Esophagus squamous epithelium (tissue), 4 donors: Measurements from ENCODE around the gene TEX101.

ENCODE experiments used
- POLR2A ChIP-seq, 4 donors: fragments of 450-650 bp; IDR thresholded peaks; one replicate each; pipeline ENCODE4 v1.6.1; 2017; ENCODE audit warnings: antibody characterized with exemption in 4 of 4, mild to moderate bottlenecking in 4 of 4, moderate library complexity in 3 of 4
- TF ChIP-seq, protein P1 (sequence below), 6 experiments: fragments of 450-650 bp in 4 of 6; fragments of 200-600 bp in 2 of 6; sonication (generic) in 2 of 6; IDR thresholded peaks; one replicate each; pipeline ENCODE4 v1.5.1; 2016 to 2019; ENCODE audit warnings: antibody characterized with exemption in 6 of 6, mild to moderate bottlenecking in 4 of 6, moderate library complexity in 4 of 6

DNA sequence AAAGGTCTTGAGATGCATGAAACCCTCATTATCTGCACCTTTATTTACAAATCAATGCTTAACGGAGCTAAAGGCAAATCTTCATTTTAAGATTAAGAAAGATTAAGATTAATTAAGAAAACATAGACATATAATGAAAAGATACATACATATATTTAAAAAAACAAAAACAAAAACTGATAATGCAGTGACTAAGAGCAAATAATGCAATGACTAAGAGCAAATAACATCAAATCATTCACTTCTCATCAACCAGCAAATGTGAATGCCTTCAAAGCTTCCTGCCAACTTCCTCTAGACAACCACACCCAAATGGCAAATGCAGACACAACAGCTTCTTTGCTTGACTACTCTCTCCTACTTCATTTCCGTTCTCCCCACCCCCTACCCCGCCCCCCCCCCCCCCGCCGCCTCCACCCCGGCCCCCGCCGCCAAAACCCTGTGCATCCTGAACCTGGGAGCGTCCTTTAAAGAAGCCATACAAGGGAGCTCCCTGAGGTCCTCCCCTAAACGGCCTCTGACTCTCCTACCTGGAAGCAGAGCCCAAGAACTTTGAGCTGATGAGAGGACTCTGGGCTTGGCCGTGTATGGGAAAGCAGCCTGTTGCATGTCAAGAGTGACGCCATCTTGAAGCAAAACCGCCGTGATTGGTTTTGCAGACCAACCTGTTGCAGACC is 24.5 kb downstream of the TEX101 start:
- TF ChIP-seq, protein P1, sequence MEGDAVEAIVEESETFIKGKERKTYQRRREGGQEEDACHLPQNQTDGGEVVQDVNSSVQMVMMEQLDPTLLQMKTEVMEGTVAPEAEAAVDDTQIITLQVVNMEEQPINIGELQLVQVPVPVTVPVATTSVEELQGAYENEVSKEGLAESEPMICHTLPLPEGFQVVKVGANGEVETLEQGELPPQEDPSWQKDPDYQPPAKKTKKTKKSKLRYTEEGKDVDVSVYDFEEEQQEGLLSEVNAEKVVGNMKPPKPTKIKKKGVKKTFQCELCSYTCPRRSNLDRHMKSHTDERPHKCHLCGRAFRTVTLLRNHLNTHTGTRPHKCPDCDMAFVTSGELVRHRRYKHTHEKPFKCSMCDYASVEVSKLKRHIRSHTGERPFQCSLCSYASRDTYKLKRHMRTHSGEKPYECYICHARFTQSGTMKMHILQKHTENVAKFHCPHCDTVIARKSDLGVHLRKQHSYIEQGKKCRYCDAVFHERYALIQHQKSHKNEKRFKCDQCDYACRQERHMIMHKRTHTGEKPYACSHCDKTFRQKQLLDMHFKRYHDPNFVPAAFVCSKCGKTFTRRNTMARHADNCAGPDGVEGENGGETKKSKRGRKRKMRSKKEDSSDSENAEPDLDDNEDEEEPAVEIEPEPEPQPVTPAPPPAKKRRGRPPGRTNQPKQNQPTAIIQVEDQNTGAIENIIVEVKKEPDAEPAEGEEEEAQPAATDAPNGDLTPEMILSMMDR (IDR thresholded peaks at IDR 0.05) = no peak
- TF ChIP-seq POLR2A (IDR thresholded peaks at IDR 0.05) = no peak
